ENCODE measurements around the gene TPM2.

Gene TPM2

DNA sequence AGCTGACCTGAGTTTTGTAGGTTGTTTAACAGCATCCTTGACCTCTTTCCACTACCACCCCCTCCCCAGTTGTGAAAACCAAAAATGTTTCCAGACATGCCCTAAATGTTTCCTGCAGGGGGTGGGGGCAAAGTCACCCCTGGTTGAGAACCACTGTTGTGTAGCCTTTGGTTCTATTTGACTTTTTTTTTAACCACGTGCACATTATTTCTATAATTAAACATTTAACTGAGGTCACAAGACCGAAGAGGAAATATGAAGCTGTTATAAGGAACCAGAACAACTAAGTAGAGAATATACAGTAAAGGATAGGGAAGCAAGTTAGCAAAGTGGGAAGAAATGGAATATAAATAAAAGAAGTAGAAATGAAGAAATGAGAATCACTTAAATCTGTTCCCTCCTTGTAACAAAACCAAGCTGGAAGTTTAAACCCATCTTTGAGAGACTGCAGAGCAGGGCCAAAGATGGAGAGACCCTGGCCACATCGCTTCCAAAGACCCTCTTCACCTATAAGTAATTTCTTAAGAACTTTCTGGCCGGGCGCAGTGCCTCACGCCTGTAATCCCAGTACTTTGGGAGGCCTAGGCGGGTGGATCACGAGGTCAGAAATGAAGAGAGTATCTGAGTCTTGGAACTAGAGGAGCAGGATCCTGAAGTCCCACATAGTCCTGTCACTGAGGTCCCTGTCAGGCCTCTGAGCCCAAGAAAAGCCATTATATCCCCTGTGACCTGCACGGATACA, 53.4 kb downstream of the TPM2 start:
- no peak overlapping the region for H3K9ac ChIP-seq (ENCODE audit: low read length)

GRCh38 chr9:35635730-35636129, 54.0 kb downstream of the TPM2 start:
- TF ChIP-seq EZH2phosphoT487 (IDR thresholded peaks at IDR 0.05; ENCODE audit: low read depth), result no peak
- TF ChIP-seq, protein P1, sequence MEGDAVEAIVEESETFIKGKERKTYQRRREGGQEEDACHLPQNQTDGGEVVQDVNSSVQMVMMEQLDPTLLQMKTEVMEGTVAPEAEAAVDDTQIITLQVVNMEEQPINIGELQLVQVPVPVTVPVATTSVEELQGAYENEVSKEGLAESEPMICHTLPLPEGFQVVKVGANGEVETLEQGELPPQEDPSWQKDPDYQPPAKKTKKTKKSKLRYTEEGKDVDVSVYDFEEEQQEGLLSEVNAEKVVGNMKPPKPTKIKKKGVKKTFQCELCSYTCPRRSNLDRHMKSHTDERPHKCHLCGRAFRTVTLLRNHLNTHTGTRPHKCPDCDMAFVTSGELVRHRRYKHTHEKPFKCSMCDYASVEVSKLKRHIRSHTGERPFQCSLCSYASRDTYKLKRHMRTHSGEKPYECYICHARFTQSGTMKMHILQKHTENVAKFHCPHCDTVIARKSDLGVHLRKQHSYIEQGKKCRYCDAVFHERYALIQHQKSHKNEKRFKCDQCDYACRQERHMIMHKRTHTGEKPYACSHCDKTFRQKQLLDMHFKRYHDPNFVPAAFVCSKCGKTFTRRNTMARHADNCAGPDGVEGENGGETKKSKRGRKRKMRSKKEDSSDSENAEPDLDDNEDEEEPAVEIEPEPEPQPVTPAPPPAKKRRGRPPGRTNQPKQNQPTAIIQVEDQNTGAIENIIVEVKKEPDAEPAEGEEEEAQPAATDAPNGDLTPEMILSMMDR (IDR thresholded peaks at IDR 0.05; ENCODE audit: low read depth, low read length), result no peak
- Histone ChIP-seq H3K9me3 (ENCODE audit: insufficient read depth, low read length) (no peaks in the 10 kb centered on the region), H3K4me3 (ENCODE audit: low read length) (no peak overlapping the region), H3K36me3 (replicated peaks; ENCODE audit: low read depth, low read length) (no peaks in the 10 kb centered on the region), H3K9ac (ENCODE audit: low read length) (no peak overlapping the region), H3K27me3 (ENCODE audit: low read depth, low read length) (no peaks in the 10 kb centered on the region), H3K4me2 (ENCODE audit: low read length) (peak overlapping the region; percentile 27), H2AFZ (ENCODE audit: low read depth, low read length) (no peak overlapping the region), H3K4me1 (ENCODE audit: low read length) (peaks cover 29% of the 10 kb centered on the region), H3K27ac (ENCODE audit: low read length) (no peak overlapping the region), H3K79me2 (ENCODE audit: low read length) (no peaks in the 10 kb centered on the region), H4K20me1 (ENCODE audit: insufficient read depth, low read length) (no peaks in the 10 kb centered on the region)

More for the DNA sequence above, 53.4 kb downstream of the TPM2 start:
- Histone ChIP-seq H2AFZ (ENCODE audit: low read depth, low read length) (no peak overlapping the region), H3K79me2 (ENCODE audit: low read length) (no peaks in the 10 kb centered on the region), H3K27ac (ENCODE audit: low read length) (no peak overlapping the region), H3K4me1 (ENCODE audit: low read length) (peaks cover 29% of the 10 kb centered on the region), H4K20me1 (ENCODE audit: insufficient read depth, low read length) (no peaks in the 10 kb centered on the region), H3K9me3 (ENCODE audit: insufficient read depth, low read length) (no peaks in the 10 kb centered on the region), H3K4me3 (ENCODE audit: low read length) (no peak overlapping the region), H3K4me2 (ENCODE audit: low read length) (peak overlapping the region; percentile 27), H3K36me3 (replicated peaks; ENCODE audit: low read depth, low read length) (no peaks in the 10 kb centered on the region), H3K27me3 (ENCODE audit: low read depth, low read length) (no peaks in the 10 kb centered on the region)
- TF ChIP-seq, protein P1 (IDR thresholded peaks at IDR 0.05; ENCODE audit: low read depth, low read length), result no peak
- no peak for TF ChIP-seq EZH2phosphoT487 (IDR thresholded peaks at IDR 0.05; ENCODE audit: low read depth)

Data from OCI-LY3 (cell line).